B cell (primary cell): ENCODE measurements around the gene TSEN2. TPM values are rescaled to one million over a fixed set of nuclear protein-coding genes. Genes with fewer than 3 reads are reported as not detected.
"Not testable (repeated sequence)": the region's sequence is repeated elsewhere in the genome, so short reads cannot be mapped to it uniquely, and the experiment has no call there.

ENCODE experiments used
- ATAC-seq: fragments of 200-7000 bp; cut with Tn5 transposase; one replicate; pipeline ENCODE4 v1.10.0; 2021; ENCODE audit warnings: low read depth, mild to moderate bottlenecking, moderate number of reproducible peaks, moderate library complexity
- CTCF ChIA-PET: fragments of 350-600 bp; sonication (Branson Sonifier 250); formaldehyde crosslinking; loops from one replicate; lab custom pipeline; 2021; ENCODE audit warnings: antibody characterized with exemption, inconsistent platforms; lab: Charles Lee
- POLR2A ChIA-PET: fragments of 350-600 bp; sonication (Branson Sonifier 250); formaldehyde crosslinking; loops from one replicate; lab custom pipeline; 2021; ENCODE audit warnings: antibody characterized with exemption; lab: Charles Lee
- DNase-seq: peaks from one replicate; pipeline ENCODE4 v3.0.0; 2013
- H2AFZ ChIP-seq: 2 replicates; pipeline ENCODE4 v1.6.1; 2012; ENCODE audit warnings: mild to moderate bottlenecking, low read depth, low read length; ENCODE audit not compliant: insufficient read depth, poor library complexity, severe bottlenecking
- H3K27ac ChIP-seq, 2 donors: 1 replicate in 1 of 2; 2 replicates in 1 of 2; pipeline ENCODE4 v1.5.1; 2012 to 2013; ENCODE audit warnings: low read length in 2 of 2, mild to moderate bottlenecking in 2 of 2, moderate library complexity in 1 of 2
- H3K27me3 ChIP-seq, 4 experiments: fragments of 200-600 bp in 1 of 4; sonication (generic) in 1 of 4; replicated peaks in 1 of 4; 1 replicate in 2 of 4; 2 replicates in 2 of 4; pipeline versions ENCODE4 v1.6.1 to v1.7.0; 2013 to 2016; ENCODE audit warnings: low read length in 3 of 4, mild to moderate bottlenecking in 2 of 4, mixed read lengths in 1 of 4, moderate library complexity in 1 of 4; ENCODE audit not compliant: insufficient read depth in 4 of 4, control insufficient read depth in 3 of 4; ENCODE audit errors: control extremely low read depth in 1 of 4
- H3K36me3 ChIP-seq, 2 experiments: replicated peaks in 1 of 2; 1 replicate in 1 of 2; 2 replicates in 1 of 2; pipeline versions ENCODE4 v1.6.1 to v1.7.1; 2013; ENCODE audit warnings: low read length in 1 of 2; ENCODE audit not compliant: insufficient read depth in 2 of 2, control insufficient read depth in 1 of 2; ENCODE audit errors: control extremely low read depth in 1 of 2, extremely low read depth in 1 of 2
- H3K4me1 ChIP-seq, 2 donors: fragments of 200-600 bp in 1 of 2; sonication (generic) in 1 of 2; 1 replicate in 1 of 2; 2 replicates in 1 of 2; pipeline versions ENCODE4 v1.5.1 to v1.6.1; 2013 to 2017; ENCODE audit warnings: low read length in 2 of 2; ENCODE audit not compliant: control insufficient read depth in 2 of 2, insufficient read depth in 2 of 2
- H3K4me2 ChIP-seq: replicated peaks from 2 replicates; pipeline ENCODE3; 2012; ENCODE audit warnings: mild to moderate bottlenecking, low read depth, low read length; ENCODE audit not compliant: poor library complexity, severe bottlenecking
- H3K4me3 ChIP-seq, 5 experiments: fragments of 200-600 bp in 1 of 5; sonication (generic) in 1 of 5; 1 replicate in 3 of 5; 2 replicates in 2 of 5; pipeline versions ENCODE4 v1.5.1 to v1.7.0; 2011 to 2016; ENCODE audit warnings: low read length in 4 of 5, mild to moderate bottlenecking in 4 of 5, low read depth in 2 of 5, control low read depth in 1 of 5, moderate library complexity in 1 of 5; ENCODE audit not compliant: insufficient read depth in 1 of 5; ENCODE audit errors: control extremely low read depth in 1 of 5, extremely low read depth in 1 of 5
- H3K79me2 ChIP-seq: fragments of 200-600 bp; sonication (generic); one replicate; pipeline ENCODE4 v1.6.0; 2016; ENCODE audit warnings: low read length; ENCODE audit not compliant: control insufficient read depth, insufficient read depth
- H3K9ac ChIP-seq: fragments of 200-600 bp; sonication (generic); 2 replicates; pipeline ENCODE4 v1.6.1; 2017; ENCODE audit warnings: mild to moderate bottlenecking, low read length, moderate library complexity
- H3K9me3 ChIP-seq, 3 donors: one replicate each; pipeline versions ENCODE4 v1.6.1 to v1.7.1; 2013; ENCODE audit warnings: low read length in 2 of 3; ENCODE audit not compliant: control insufficient read depth in 2 of 3, insufficient read depth in 1 of 3; ENCODE audit errors: control extremely low read depth in 1 of 3
- H4K20me1 ChIP-seq: 2 replicates; pipeline ENCODE4 v1.6.0; 2012; ENCODE audit warnings: mild to moderate bottlenecking, low read length; ENCODE audit not compliant: insufficient read depth, control insufficient read depth, poor library complexity, severe bottlenecking
- H3K27ac Mint-ChIP-seq: one replicate; pipeline ENCODE4 v1.8.0; 2021; ENCODE audit warnings: mixed read lengths
- H3K27me3 Mint-ChIP-seq: one replicate; pipeline ENCODE4 v1.8.0; 2021; ENCODE audit warnings: mixed read lengths
- H3K4me1 Mint-ChIP-seq: one replicate; pipeline ENCODE4 v1.8.0; 2021; ENCODE audit warnings: mixed read lengths
- H3K4me3 Mint-ChIP-seq: one replicate; pipeline ENCODE4 v1.8.0; 2021; ENCODE audit warnings: mixed read lengths
- H3K9me3 Mint-ChIP-seq: one replicate; pipeline ENCODE4 v1.8.0; 2022; ENCODE audit warnings: mixed read lengths; ENCODE audit not compliant: insufficient read depth
- EZH2 ChIP-seq: IDR thresholded peaks from 2 replicates; pipeline ENCODE4 v1.6.1; 2012; ENCODE audit warnings: borderline replicate concordance, low read depth, mild to moderate bottlenecking, moderate library complexity, low read length; ENCODE audit not compliant: insufficient read depth, poor library complexity, severe bottlenecking
- WGBS: methylation state at CpG from one replicate; pipeline ENCODE4 v1.1.5; 2013; ENCODE audit warnings: missing lambda C conversion rate; ENCODE audit not compliant: insufficient coverage; 5-methylcytosine and 5-hydroxymethylcytosine counted together
- intact Hi-C: fragments of 100-400 bp; cut with micrococcal nuclease; formaldehyde crosslinking; loops from one replicate; pipeline ENCODE4 v1.10.0; 2022
- polyA plus RNA-seq: library from polyadenylated mRNA; depleted of rRNA; stranded (reverse); fragments of >200 nt; gene quantifications from 2 replicates; pipeline ENCODE4 v1.2.3, GENCODE V29; 2012
- total RNA-seq, 2 donors: library from RNA; stranded (reverse); fragments of 120-200 nt in 1 of 2; gene quantifications; 1 replicate in 1 of 2; 2 replicates in 1 of 2; pipeline versions ENCODE4 v1.2.3 to v1.2.4, GENCODE V29; 2013 to 2022
- TF ChIP-seq, protein P1 (sequence below): fragments of 200-600 bp; IDR thresholded peaks from one replicate; pipeline ENCODE4 v1.8.0; 2022; ENCODE audit warnings: antibody characterized with exemption, mild to moderate bottlenecking

Gene TSEN2
- total and polyA plus RNA-seq, 2 donors (not counting 1 experiment from before 2014, with no cell fraction given): 13.4 to 17.6 TPM

DNA sequence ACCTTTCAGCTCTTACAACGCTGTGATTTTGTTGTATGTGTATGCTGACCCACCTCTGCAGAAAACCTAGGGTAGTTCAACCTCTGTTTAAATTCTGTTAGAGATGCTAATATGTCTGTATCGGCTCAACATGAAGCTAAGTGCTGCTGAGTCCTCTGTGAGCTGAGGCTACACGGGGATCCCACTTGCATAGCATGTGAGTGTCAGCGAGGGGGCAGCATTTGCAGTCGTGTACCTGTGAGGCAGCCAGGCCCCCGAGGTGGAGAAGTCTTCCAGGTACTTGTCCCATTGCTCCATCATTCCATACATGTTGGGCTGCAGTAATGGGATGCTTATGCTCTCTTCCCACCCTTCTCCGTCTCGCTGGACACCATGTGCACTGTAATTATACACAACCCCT lies 57.3 kb downstream of the TSEN2 start:
- 86% methylated on average over 3 of the region's 8 CpGs for WGBS
- intact Hi-C loops: no loop called here
- Mint-ChIP-seq H3K4me3 (no peak overlapping the region), H3K9me3 (no peaks in the 10 kb centered on the region), H3K27ac (no peak overlapping the region), H3K4me1 (no peaks in the 10 kb centered on the region), H3K27me3 (no peaks in the 10 kb centered on the region)
- no peaks in the 10 kb centered on the region for H3K79me2 ChIP-seq
- ChIA-PET CTCF (interaction anchor here (0.7 kb wide), 1 partner anchor 34 kb away, joined by 3 read pairs; no protein-coding TSS in a partner anchor), POLR2A (no interaction called here)
- no peak overlapping the region for H3K9ac ChIP-seq
- DNase-seq (no peak), ATAC-seq (no peak)
- no peak overlapping the region for H3K27ac ChIP-seq
- no peak overlapping the region for H3K4me2 ChIP-seq
- no peaks in the 10 kb centered on the region for H3K9me3 ChIP-seq
- H3K4me3 ChIP-seq: no peak overlapping the region
- H2AFZ ChIP-seq: no peak overlapping the region
- no peaks in the 10 kb centered on the region for H4K20me1 ChIP-seq
- no peaks in the 10 kb centered on the region for H3K4me1 ChIP-seq
- H3K36me3 ChIP-seq: peaks cover 0 to 1% of the 10 kb centered on the region in 2 experiments
- no peaks in the 10 kb centered on the region for H3K27me3 ChIP-seq
- TF ChIP-seq EZH2: no peak
- TF ChIP-seq, protein P1, sequence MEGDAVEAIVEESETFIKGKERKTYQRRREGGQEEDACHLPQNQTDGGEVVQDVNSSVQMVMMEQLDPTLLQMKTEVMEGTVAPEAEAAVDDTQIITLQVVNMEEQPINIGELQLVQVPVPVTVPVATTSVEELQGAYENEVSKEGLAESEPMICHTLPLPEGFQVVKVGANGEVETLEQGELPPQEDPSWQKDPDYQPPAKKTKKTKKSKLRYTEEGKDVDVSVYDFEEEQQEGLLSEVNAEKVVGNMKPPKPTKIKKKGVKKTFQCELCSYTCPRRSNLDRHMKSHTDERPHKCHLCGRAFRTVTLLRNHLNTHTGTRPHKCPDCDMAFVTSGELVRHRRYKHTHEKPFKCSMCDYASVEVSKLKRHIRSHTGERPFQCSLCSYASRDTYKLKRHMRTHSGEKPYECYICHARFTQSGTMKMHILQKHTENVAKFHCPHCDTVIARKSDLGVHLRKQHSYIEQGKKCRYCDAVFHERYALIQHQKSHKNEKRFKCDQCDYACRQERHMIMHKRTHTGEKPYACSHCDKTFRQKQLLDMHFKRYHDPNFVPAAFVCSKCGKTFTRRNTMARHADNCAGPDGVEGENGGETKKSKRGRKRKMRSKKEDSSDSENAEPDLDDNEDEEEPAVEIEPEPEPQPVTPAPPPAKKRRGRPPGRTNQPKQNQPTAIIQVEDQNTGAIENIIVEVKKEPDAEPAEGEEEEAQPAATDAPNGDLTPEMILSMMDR: no peak

DNA sequence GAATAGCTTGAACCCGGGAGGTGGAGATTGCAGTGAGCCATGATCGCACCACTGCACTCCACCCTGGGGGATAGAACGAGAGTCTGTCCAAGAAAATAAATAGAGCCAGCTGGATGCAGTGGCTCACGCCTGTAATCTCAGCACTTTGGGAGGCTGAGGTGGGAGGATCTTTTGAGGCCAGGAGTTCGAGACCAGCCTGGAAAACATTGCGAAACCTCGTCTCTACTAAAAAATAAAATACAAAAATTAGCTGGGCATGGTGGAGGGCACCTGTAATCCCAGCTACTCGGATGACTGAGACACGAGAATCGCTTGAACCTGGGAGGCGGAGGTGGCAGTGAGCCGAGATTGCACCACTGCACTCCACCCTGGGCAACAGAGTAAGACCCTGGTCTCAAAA lies 59.2 kb downstream of the TSEN2 start:
- CTCF ChIA-PET: interaction anchor here (0.6 to 1.1 kb wide), 2 partner anchors 9 to 64 kb away, joined by 3 to 4 read pairs; no protein-coding TSS in a partner anchor
- H3K9me3 Mint-ChIP-seq, H4K20me1 ChIP-seq, H3K27ac ChIP-seq, H3K4me2 ChIP-seq, H2AFZ ChIP-seq, H3K4me3 Mint-ChIP-seq, POLR2A ChIA-PET, H3K79me2 ChIP-seq, H3K27me3 Mint-ChIP-seq, H3K9ac ChIP-seq, intact Hi-C loops, ATAC-seq, H3K36me3 ChIP-seq, H3K4me1 Mint-ChIP-seq, H3K4me3 ChIP-seq, H3K9me3 ChIP-seq, DNase-seq, H3K4me1 ChIP-seq, H3K27me3 ChIP-seq, H3K27ac Mint-ChIP-seq: not testable (repeated sequence)
- WGBS: 93% methylated on average over 10 of the region's 12 CpGs
